ENCODE results near the gene IGIP.

IGIP gene

GRCh38 chr5:140140435-140140834, 14.7 kb downstream of the IGIP start:
- DNase-seq (ENCODE audit: insufficient read length, low spot score) (no peak), FAIRE-seq (no peak)
- TF ChIP-seq, protein P1, sequence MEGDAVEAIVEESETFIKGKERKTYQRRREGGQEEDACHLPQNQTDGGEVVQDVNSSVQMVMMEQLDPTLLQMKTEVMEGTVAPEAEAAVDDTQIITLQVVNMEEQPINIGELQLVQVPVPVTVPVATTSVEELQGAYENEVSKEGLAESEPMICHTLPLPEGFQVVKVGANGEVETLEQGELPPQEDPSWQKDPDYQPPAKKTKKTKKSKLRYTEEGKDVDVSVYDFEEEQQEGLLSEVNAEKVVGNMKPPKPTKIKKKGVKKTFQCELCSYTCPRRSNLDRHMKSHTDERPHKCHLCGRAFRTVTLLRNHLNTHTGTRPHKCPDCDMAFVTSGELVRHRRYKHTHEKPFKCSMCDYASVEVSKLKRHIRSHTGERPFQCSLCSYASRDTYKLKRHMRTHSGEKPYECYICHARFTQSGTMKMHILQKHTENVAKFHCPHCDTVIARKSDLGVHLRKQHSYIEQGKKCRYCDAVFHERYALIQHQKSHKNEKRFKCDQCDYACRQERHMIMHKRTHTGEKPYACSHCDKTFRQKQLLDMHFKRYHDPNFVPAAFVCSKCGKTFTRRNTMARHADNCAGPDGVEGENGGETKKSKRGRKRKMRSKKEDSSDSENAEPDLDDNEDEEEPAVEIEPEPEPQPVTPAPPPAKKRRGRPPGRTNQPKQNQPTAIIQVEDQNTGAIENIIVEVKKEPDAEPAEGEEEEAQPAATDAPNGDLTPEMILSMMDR (IDR thresholded peaks at IDR 0.05; ENCODE audit: insufficient read depth, missing control alignments), result no peak

DNA sequence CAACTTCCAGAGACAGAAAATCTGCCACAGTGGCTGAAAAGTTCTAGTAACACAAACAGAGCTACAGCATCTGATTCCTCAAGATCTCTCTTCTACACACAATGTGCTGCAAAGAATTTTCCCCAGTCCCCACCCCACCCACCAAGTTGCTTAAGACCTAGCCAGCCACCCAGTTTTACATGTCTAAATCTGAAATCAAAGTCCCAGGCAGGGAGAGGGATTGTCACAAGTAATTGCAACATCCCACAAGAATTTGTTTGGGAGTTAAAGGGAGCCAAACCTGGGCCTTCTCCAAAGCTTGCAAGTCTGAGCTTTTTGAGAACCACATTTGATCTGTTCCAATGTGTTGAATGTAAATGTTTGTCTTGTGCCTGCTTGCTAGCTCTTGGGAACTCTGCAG, 15.5 kb downstream of the IGIP start:
- TF ChIP-seq, protein P1 (IDR thresholded peaks at IDR 0.05; ENCODE audit: insufficient read depth, missing control alignments), result no peak
- FAIRE-seq, result no peak
- no peak for DNase-seq (ENCODE audit: insufficient read length, low spot score)

DNA sequence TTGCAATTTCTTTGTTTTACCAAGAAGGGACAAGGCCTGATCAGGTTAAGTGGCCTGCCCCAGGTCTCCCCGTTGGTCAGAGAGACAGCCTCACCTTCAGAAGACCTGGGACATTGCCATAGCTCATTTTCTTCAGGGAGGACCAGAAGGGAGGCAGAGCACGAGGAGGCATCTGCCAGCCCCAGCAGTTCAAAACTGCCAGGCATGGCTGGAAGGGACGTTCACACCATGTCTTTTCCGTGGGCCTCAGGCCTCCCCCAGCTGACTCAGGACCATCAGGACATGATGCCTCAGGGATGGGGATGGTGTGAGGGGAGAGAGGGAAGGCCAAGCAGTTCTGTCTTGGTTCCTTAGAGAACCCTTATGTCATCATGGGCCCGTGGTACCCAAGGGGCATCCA, 16.5 kb downstream of the IGIP start:
- DNase-seq (ENCODE audit: insufficient read length, low spot score) (no peak), FAIRE-seq (no peak)
- TF ChIP-seq, protein P1 (IDR thresholded peaks at IDR 0.05; ENCODE audit: insufficient read depth, missing control alignments), result no peak

DNA sequence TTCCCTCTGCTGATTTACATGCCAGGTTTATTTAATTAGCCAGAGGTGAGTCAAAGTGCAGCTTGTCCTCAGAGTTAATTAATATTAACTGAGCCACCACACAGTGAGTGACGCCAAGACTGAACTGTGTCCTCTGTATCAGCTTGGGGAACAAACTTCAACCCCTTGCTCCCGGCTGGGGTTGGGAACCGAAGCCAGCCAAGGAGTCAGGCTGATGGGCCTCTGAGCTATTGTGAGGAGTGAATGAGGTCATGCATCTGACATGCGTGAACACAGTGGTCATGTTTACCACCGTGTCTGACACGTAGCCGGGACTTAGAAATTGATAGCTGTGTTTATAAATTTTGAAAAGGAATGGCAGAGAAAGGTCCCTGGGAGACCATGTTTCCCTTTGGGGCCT, 17.1 kb downstream of the IGIP start:
- FAIRE-seq (no peak), DNase-seq (ENCODE audit: insufficient read length, low spot score) (no peak)
- TF ChIP-seq, protein P1 (IDR thresholded peaks at IDR 0.05; ENCODE audit: insufficient read depth, missing control alignments), result no peak

GRCh38 chr5:140143521-140144258, 18.0 kb downstream of the IGIP start:
- no peak for FAIRE-seq
- TF ChIP-seq, protein P1 (IDR thresholded peaks at IDR 0.05; ENCODE audit: insufficient read depth, missing control alignments), result no peak
- no peak for DNase-seq (ENCODE audit: insufficient read length, low spot score)

DNA sequence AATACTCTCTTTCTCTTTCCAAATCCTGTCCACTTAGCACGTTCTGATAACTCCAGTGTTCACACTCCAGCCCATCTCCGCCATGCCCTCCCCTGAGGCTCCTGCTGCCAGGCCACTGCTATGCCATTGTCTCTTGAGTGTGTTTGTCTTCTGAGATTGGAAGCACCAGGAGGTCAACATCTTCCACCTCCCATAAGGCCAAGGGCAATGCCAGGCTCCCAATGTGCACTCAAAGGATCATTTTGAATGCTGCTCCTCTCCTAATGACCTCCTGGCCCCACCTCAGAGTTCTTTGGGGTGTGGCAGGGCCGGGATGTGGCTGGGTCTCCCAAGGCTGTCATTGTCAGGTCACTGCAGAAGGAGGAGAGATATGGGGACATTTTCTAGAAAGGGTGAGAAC, 19.5 kb downstream of the IGIP start:
- no peak for FAIRE-seq

More for the DNA sequence above, 19.5 kb downstream of the IGIP start:
- DNase-seq (ENCODE audit: insufficient read length, low spot score), result no peak
- TF ChIP-seq, protein P1 (IDR thresholded peaks at IDR 0.05; ENCODE audit: insufficient read depth, missing control alignments), result no peak
